GM18526 (cell line): ENCODE measurements around the gene MOCOS.

ENCODE experiments used
- POLR2A ChIP-seq: IDR thresholded peaks from 3 replicates; pipeline ENCODE4 v1.6.1; 2011; ENCODE audit not compliant: insufficient read length; ENCODE audit errors: extremely low read depth

Gene MOCOS

DNA sequence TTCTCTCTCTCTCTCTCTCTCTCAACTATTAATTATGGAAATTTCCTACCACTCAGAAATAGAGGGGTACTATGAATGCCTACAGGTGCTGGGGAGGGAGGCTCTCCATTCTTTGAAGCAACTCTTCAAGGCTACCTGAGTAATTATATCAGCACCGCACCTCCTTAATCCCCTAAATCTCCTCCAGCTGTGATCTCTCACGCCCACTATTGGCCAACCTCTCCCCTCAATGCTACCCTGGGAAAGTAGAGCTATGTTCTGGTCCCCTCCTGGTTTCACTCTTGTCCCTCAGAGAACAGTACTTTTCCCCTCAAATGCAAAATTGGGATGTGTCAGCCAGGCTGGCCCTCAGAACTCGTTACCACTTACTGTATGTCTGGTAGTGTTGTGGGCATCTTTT lies 1.6 kb downstream of the MOCOS start:
- TF ChIP-seq POLR2A, result no peak

DNA sequence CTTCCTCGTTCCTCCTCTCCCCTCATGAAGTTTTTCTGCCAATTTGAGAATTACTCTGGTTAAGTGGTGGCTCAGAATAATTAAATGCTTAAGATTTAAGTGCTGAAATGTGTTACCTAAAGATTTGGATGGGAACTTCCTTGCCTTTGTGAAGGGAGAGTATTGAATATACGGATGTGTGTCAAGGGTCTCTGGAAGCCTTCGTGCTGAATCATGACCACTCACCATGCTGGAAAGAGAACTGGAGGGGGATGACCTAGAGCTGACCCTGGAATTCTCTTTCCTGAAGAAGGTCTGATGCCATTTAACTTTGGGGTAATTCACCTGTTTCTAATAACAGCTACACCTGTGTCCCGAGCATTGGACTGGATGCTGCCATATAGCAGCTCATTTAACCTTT lies 2.2 kb downstream of the MOCOS start:
- no peak for TF ChIP-seq POLR2A

DNA sequence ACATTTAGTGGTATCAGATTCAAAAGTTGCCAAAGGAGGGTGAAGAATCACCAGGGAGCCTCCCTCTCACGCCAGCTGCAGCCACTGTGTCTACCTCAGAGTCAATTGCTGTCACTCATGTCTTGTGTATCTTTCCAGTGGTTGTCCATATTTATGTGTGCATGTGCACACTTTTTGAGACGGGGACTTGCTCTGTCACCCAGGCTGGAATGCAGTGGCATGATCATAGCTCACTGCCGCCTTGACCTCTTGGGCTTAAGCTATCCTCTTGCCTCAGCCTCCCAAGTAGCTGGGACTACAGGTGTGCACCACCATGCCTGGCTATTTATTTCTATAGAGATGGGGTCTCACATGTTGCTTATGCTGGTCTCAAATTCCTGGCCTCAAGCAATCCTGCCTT lies 4.0 kb downstream of the MOCOS start:
- no peak for TF ChIP-seq POLR2A

DNA sequence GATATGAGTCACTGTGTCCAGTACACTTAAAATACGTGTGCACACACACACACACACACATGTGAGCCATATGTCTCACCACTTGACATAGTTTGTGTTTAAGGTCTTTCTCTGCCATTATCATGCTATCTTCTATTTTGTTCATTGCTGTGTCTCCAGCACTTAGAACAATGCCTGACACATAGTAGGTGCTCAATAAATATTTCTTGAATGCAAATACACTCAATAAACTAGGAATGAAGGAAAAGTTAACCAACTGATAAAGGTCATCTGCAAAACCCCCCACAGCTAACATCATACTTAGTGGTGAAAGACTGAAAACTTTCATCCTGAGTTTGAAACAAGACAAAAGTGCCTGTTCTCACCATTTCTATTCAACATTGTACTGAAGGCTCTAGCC lies 4.4 kb downstream of the MOCOS start:
- no peak for TF ChIP-seq POLR2A

DNA sequence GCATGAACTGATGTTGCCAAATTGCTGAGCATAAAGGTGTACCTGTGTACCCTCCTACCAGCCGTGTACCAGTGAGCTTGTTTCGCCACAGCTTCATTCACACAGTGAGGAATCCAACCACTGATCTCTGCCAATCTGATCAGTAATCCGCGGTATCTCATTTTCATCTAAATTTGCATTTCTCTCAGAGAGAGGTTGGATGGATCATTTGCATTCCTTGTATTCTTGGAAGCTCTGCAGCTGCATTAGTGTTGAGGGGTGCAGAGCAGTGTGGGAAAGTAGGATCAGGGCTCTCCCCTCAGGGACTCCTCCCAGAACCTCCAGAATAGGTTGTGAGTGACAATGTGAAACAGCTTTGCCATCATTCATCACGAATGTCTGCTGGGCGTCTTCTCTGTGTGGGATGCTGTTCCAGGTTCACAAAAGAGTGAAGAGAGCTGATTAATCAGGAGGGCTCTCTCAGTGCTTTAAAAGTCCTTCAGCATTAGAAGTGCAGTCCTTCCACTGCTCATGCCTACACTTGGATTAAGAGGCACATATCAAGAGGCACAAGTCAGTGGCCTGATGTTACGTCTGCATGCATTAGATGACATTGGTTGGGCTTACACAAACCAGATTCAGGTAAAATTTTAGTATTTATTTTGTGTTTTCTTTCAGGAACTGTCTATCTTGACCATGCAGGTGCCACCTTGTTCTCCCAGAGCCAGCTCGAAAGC lies 7.5 kb downstream of the MOCOS start:
- TF ChIP-seq POLR2A, result no peak

DNA sequence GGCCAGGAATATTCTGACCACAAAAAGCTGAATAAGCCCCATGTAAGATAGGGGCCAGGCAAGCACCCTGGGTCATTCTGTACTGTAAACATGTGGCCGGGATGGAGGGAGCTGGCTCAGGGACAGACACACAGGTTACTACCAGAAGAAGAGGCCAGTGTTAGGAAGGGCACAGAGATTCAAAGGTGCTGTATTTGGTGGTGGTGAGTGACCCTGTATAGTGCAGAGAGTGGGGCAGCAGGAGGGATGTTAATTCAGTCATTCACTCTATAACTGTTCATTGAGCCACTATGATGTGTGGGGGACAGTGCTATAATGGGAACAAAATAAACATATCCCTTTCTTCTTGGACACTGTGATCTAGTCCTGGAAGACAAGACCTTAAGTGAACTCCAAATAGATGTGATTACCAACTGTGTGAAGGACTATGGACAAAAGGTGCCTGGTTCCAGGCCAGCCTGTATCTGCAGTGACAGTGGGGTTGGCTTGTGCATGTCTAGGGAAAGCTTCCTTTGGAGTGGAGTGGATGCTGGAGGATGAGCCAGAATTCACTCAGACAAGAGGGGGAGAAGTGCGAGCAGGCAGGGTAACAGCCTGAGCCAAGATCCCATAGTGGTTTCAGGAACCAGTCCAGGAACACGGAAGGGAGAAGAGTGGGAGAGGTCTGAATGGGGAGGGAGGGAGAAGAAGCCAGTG lies 8.3 kb downstream of the MOCOS start:
- TF ChIP-seq POLR2A, result no peak

DNA sequence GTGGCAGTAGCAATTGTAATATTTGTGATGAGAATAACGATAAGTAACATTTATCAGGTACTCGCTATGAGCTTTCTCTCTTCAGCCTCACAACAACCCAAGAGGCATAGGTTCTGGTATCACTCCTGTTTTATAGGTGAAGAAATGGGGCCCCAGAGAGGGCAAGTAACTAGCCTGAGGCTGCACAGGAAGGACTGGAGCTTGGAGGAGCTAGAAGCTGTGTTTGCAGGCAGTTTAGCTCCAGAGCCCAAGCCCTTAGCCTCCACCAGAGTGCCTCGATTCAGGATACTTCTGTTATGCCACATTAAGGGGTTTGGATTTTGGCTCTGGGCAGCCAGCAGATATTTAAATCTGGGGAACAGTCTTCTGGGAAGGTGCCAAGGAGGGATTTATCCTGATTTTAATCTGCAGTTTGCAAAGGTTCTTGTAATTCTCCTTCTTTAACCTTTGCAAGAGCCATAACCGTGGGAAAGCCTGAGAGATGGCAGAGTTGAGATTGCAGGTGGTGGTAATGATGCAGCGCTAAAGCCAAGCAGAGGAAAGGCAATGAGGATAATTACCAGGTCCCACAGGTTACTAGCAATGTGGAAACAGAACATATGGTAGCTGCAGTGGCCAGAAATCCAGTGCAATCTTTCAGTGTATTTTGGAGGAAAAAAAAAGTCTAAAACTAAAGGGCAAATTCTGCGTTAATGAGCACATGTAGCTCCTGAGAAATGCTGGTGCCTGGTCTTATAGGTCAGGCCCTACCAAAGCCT lies 9.1 kb downstream of the MOCOS start:
- no peak for TF ChIP-seq POLR2A

DNA sequence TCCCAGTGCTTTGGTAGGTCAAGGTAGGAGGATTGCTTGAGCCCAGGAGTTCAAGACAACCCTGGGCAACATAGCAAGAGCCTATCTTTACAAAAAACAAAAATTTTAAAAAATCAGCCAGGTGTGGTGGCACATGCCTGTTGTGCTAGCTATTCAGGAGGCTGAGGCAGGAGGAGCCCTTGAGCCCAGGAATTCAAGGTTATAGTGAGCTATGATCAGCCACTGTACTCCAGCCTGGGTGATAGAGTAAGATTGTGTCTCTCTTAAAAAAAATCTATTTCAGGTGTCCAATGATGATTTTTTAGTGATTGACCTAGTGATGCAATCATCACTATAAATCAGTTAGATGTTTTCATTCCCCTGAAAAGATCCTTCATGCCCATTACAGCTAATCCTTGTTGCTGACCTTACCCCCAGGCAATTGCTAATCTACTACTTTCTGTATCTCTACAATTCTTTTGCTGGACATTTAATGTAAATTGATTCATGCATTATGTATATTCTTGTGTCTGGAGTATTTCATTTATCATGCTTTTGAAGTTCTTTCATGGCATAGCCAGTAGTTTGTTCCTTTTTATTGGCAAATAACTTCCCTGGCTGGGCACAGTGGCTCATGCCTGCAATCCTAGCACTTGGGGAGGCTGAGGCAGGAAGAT lies 10.3 kb downstream of the MOCOS start:
- no peak for TF ChIP-seq POLR2A

DNA sequence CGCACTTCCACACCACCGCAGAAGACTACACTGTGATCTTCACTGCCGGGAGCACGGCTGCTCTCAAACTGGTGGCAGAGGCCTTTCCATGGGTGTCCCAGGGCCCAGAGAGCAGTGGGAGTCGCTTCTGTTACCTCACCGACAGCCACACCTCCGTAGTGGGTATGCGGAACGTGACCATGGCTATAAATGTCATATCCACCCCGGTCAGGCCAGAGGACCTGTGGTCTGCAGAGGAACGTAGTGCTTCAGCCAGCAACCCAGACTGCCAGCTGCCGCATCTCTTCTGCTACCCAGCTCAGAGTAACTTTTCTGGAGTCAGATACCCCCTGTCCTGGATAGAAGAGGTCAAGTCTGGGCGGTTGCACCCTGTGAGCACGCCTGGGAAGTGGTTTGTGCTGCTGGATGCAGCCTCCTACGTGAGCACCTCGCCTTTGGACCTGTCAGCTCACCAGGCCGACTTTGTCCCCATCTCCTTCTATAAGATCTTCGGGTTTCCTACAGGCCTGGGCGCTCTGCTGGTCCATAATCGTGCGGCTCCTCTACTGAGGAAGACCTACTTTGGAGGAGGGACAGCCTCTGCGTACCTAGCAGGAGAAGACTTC lies 12.5 kb downstream of the MOCOS start:
- no peak for TF ChIP-seq POLR2A

DNA sequence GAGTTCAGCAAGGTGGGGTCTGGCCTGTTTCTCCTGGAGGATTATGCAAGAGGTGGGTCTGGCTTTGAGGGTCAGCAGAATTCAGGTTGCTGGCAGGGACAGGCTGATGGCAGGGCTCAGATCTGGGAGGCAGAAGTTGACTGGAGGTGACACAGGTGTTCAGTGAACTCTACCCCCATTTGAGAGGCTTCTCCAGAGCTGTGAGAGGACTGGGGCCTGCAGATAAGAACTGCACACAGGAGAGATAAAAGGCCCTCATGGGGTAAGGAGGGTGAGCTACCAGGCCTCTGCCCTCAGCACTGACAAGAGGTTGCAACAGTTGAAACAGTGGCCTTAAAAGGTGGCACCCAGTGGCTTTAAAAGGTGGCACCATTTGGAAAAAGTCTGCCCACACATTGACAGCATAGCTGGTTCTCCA lies 13.1 kb downstream of the MOCOS start:
- TF ChIP-seq POLR2A, result no peak

DNA sequence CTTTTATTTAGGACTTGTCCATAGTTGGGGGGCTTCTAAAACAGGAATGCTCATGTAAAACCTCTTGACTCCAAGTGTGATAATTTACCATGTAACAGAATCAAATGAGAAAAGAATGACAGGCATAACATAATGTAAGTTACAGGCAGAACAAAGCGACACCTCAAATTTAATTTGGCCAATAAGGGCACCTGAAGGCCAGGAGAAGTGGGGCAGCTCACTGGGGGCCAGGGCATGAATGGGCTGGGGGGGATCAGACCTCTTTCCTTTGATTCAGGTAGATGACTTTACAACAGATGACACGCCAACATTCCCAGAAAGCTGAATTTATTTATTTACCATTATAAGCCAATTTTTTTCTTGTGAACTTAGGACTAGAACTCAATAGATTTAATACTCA lies 14.5 kb downstream of the MOCOS start:
- no peak for TF ChIP-seq POLR2A

DNA sequence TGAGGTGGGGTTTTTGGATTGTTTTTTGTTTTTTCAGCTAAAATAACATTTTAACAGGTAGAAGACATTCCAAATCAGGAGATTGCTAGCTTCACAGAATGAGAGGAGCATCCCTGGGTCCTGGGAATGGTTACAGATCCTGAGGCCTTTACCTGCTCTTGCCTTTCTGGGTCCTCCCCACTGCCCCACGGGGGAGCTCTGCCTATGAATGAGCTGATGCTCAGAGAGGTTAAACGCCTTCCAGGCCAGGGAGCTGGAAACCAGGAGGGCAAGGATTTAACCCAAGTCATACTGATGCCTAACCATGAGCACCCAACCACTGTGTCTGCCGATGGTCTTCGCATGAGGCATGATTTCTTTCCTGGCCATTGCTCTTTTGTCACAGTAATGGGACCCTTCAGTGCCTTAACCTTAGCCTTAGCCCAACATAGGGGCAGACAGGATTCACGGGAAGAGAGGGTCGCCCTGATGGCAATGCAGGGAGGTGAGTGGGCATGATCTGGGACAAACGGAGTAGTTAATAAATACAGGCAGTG lies 16.1 kb downstream of the MOCOS start:
- no peak for TF ChIP-seq POLR2A

DNA sequence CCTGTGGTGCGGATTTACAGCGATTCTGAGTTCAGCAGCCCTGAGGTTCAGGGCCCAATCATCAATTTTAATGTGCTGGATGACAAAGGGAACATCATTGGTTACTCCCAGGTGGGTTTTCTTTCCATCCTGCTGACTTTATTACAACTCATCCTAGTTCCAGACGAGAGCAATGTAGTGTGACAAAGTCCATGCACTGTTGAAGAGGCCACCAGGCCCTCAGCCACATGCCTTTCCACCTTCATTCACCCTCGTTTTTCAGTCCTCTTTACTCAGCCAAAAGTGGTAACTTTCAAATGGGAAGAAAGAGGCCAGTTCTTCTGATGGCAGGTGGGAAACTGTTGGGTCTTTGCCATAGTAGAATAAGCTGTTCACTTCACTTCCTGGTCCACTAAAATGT lies 17.9 kb downstream of the MOCOS start:
- no peak for TF ChIP-seq POLR2A

DNA sequence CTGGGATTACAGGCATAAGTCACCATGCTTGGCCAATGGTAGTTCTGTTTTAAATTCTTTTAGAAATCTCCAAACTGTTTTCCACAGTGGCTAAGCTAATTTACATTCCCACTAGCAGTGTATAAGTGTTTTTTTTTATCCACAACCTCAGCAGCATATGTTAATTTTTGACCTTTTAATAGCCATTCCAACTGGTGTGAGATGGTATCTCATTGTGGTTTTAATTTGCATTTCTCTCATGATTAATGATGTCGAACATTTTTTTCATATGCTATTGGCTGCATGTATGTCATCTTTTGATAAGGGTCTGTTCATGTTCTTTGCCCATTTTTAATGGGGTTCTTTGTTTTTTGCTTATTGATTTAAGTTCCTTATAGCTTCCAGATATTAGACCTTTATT lies 20.0 kb downstream of the MOCOS start:
- no peak for TF ChIP-seq POLR2A

DNA sequence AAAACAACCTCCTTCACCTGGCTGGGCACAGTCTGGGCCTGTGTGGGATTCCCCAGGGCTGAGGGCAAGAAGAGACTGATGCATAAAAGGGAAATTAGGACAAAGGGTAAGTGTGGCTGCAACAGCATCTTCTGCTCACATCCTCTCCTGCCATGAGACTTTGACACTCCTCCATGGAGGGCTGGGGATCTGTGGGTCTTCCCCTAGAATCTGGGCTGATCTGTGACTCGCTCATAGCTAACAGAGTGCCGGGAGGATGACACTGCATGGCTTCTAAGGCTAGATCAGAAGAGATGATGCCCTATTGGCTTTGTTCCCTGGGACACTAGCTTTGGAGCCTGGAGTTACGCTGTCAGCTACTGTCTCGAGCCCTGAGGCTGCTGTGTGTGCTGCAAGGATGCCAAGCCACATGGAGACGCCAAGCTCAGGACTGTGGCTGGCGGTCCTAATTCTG lies 24.3 kb downstream of the MOCOS start:
- TF ChIP-seq POLR2A, result no peak
